Caco-2 (cell line): Measurements from ENCODE around the gene PARVB. TPM values are rescaled to one million over a fixed set of nuclear protein-coding genes. Genes with fewer than 3 reads are reported as not detected.

Experiments used
- BruUV-seq: library from RNA; stranded (reverse); fragments of 400-500 nt; replicated peaks from 2 replicates; lab custom pipeline; 2021; lab: Mats Ljungman, UMichigan
- CTCF ChIA-PET: fragments of 300-600 bp; sonication (Branson Sonifier 250); formaldehyde crosslinking; loops from one replicate; lab custom pipeline; 2022; ENCODE audit warnings: antibody characterized with exemption; lab: Charles Lee
- POLR2A ChIA-PET: fragments of 300-600 bp; sonication (Branson Sonifier 250); formaldehyde crosslinking; loops from one replicate; lab custom pipeline; 2022; ENCODE audit warnings: antibody characterized with exemption; lab: Charles Lee
- DNase-seq, 2 experiments: peaks; one replicate each; pipeline versions ENCODE4 v3.0.0 to v3.0.0-alpha.2; 2020 to 2022
- H3K27me3 ChIP-seq: replicated peaks from 2 replicates; pipeline ENCODE4 v1.6.0; 2011; ENCODE audit warnings: low read length; ENCODE audit not compliant: control insufficient read depth, insufficient read depth
- H3K36me3 ChIP-seq: 2 replicates; pipeline ENCODE4 v1.5.1; 2011; ENCODE audit warnings: low read length; ENCODE audit not compliant: control insufficient read depth, insufficient read depth
- H3K4me1 ChIP-seq: fragments of 250-450 bp; sonication (Bioruptor Pico); 2 replicates; pipeline ENCODE4 v1.5.1; 2020; ENCODE audit warnings: mild to moderate bottlenecking
- H3K4me3 ChIP-seq: 2 replicates; pipeline ENCODE4 v1.5.1; 2011; ENCODE audit warnings: low read depth, mild to moderate bottlenecking, control low read depth, low read length
- H3K9me3 ChIP-seq: fragments of 250-450 bp; sonication (Bioruptor Pico); 2 replicates; pipeline ENCODE4 v1.5.1; 2020; ENCODE audit warnings: mild to moderate bottlenecking, moderate library complexity
- H3K27ac Mint-ChIP-seq: one replicate; pipeline ENCODE4 v1.8.0; 2022; ENCODE audit warnings: mixed read lengths; ENCODE audit not compliant: unreplicated experiment
- H3K27me3 Mint-ChIP-seq: one replicate; pipeline ENCODE4 v1.8.0; 2022; ENCODE audit warnings: mixed read lengths; ENCODE audit not compliant: insufficient read depth, unreplicated experiment
- H3K36me3 Mint-ChIP-seq: one replicate; pipeline ENCODE4 v1.8.0; 2022; ENCODE audit warnings: mild to moderate bottlenecking, mixed read lengths; ENCODE audit not compliant: insufficient read depth, unreplicated experiment
- H3K4me1 Mint-ChIP-seq: one replicate; pipeline ENCODE4 v1.8.0; 2022; ENCODE audit warnings: low read depth, mixed read lengths; ENCODE audit not compliant: unreplicated experiment
- H3K4me3 Mint-ChIP-seq: one replicate; pipeline ENCODE4 v1.8.0; 2022; ENCODE audit warnings: mild to moderate bottlenecking, moderate library complexity, mixed read lengths; ENCODE audit not compliant: unreplicated experiment
- H3K9me3 Mint-ChIP-seq: one replicate; pipeline ENCODE4 v1.8.0; 2022; ENCODE audit warnings: mixed read lengths; ENCODE audit not compliant: unreplicated experiment
- intact Hi-C: fragments of 100-400 bp; cut with micrococcal nuclease; formaldehyde crosslinking; loops from one replicate; pipeline ENCODE4 v1.10.0; 2022; ENCODE audit not compliant: unreplicated experiment
- total RNA-seq: library from RNA; stranded (reverse); gene quantifications from 2 replicates; pipeline ENCODE4 v1.2.3, GENCODE V29; 2022
- TF ChIP-seq, protein P1 (sequence below), 2 experiments: fragments of 200-600 bp in 1 of 2; IDR thresholded peaks; 1 replicate in 1 of 2; 2 replicates in 1 of 2; pipeline versions ENCODE4 v1.5.1 to v1.8.0; 2011 to 2022; ENCODE audit warnings: antibody characterized with exemption in 1 of 2, control low read depth in 1 of 2, inconsistent platforms in 1 of 2, low read depth in 1 of 2, low read length in 1 of 2, mild to moderate bottlenecking in 1 of 2, moderate library complexity in 1 of 2; ENCODE audit not compliant: insufficient read depth in 1 of 2, severe bottlenecking in 1 of 2, unreplicated experiment in 1 of 2

The PARVB gene
- total RNA-seq, 1 experiment from 2014 or later, result 28.8 TPM

DNA sequence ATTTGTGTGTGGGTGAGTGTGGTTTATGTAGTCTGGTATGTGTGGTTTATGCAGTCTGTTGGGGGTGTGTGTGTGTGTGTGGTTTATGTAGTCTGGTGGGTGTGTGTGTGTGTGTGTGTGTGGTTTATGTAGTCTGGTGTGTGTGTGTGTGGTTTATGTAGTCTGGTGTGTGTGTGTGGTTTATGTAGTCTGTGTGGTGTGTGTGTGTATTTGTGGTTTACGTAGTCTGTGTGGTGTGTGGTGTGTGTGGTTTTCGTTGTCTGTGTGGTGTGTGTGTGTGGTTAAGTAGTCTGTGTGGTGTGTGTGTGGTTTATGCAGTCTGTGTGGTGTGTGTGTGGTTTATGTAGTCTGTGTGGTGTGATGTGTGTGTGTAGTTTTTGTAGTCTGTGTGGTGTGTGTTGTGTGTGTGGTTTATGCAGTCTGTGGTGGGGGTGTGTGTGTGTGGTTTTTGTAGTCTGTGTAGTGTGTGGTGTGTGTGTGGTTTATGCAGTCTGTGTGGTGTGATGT is 130.4 kb downstream of the PARVB start:
- CTCF ChIA-PET, result no interaction called here
- Histone ChIP-seq H3K4me3 (no peak overlapping the region), H3K4me1 (no peaks in the 10 kb centered on the region), H3K27me3 (no peaks in the 10 kb centered on the region), H3K9me3 (no peaks in the 10 kb centered on the region), H3K36me3 (no peaks in the 10 kb centered on the region)
- intact Hi-C loops, result no loop called here
- H3K4me1 Mint-ChIP-seq, result no peaks in the 10 kb centered on the region
- no peaks in the 10 kb centered on the region for H3K9me3 Mint-ChIP-seq
- TF ChIP-seq, protein P1, sequence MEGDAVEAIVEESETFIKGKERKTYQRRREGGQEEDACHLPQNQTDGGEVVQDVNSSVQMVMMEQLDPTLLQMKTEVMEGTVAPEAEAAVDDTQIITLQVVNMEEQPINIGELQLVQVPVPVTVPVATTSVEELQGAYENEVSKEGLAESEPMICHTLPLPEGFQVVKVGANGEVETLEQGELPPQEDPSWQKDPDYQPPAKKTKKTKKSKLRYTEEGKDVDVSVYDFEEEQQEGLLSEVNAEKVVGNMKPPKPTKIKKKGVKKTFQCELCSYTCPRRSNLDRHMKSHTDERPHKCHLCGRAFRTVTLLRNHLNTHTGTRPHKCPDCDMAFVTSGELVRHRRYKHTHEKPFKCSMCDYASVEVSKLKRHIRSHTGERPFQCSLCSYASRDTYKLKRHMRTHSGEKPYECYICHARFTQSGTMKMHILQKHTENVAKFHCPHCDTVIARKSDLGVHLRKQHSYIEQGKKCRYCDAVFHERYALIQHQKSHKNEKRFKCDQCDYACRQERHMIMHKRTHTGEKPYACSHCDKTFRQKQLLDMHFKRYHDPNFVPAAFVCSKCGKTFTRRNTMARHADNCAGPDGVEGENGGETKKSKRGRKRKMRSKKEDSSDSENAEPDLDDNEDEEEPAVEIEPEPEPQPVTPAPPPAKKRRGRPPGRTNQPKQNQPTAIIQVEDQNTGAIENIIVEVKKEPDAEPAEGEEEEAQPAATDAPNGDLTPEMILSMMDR (IDR thresholded peaks at IDR 0.05; ENCODE audit: insufficient read depth in 1 of 2, low read depth in 1 of 2, low read length in 1 of 2, severe bottlenecking in 1 of 2, unreplicated experiment in 1 of 2), result no peak
- POLR2A ChIA-PET, result no interaction called here
- no peak for DNase-seq
- no peak overlapping the region for H3K27ac Mint-ChIP-seq
- H3K4me3 Mint-ChIP-seq, result no peak overlapping the region
- H3K27me3 Mint-ChIP-seq, result no peaks in the 10 kb centered on the region
- BruUV-seq, result no TSS peak
- no peaks in the 10 kb centered on the region for H3K36me3 Mint-ChIP-seq

DNA sequence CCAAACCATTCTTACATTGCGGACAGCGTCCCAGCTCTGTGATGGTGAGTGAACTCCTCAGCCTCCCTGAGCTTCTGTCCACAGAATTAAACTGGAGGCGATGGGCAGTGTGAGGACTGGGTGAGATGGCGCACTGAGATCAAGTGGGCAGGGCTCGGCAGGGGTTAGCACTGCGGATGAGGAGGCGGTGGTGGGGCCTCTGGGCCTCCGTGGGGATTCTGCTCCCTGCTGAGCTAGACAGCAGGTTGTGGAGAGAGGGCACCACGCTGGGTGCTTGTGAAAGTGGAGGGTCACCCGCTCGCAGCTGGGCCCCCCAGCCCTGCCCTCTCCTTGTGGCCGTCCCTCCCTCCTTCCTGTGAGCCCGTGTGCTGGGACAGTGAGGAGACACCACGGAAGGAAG is 131.0 kb downstream of the PARVB start:
- POLR2A ChIA-PET, result no interaction called here
- TF ChIP-seq, protein P1 (IDR thresholded peaks at IDR 0.05; ENCODE audit: insufficient read depth in 1 of 2, low read depth in 1 of 2, low read length in 1 of 2, severe bottlenecking in 1 of 2, unreplicated experiment in 1 of 2), result no peak
- H3K9me3 ChIP-seq, result no peaks in the 10 kb centered on the region

DNA sequence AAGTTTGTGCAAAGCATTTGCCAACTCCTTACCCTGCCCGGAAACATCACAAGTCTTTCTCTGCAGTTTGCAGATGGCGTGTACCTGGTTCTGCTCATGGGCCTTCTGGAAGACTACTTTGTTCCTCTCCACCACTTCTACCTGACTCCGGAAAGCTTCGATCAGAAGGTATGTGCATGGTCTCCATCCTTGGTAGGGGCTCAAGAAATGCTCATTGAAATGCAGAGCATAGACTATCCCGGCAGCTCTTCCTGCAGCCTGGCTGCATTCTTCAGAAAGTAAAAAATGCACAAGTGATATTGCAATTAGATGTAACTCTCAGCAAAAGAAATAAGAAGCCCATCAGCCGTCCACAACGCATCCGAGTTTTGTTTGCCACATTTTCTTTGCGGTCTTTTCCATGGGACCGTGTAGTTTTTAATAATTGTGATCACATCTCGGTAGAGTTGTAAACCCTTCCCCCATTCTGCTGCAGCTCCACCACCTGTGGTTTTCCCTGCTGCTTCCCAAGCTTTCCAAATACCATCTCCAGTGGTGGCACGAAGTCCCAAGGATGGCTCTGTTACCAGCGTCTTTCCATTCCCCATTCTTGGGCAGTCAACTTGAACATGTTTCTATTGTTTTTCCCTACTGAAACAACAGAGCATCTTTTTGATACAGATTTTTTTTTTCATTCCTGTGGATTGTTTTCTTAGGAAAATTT is 134.0 kb downstream of the PARVB start:
- ChIA-PET POLR2A (no interaction called here), CTCF (no interaction called here)
- TF ChIP-seq, protein P1 (IDR thresholded peaks at IDR 0.05; ENCODE audit: insufficient read depth in 1 of 2, low read depth in 1 of 2, low read length in 1 of 2, severe bottlenecking in 1 of 2, unreplicated experiment in 1 of 2), result no peak
- Mint-ChIP-seq H3K27ac (no peak overlapping the region), H3K9me3 (no peaks in the 10 kb centered on the region), H3K36me3 (no peaks in the 10 kb centered on the region), H3K27me3 (no peaks in the 10 kb centered on the region), H3K4me3 (no peak overlapping the region), H3K4me1 (no peaks in the 10 kb centered on the region)
- Histone ChIP-seq H3K9me3 (no peaks in the 10 kb centered on the region), H3K27me3 (no peaks in the 10 kb centered on the region), H3K4me3 (no peak overlapping the region), H3K36me3 (no peaks in the 10 kb centered on the region), H3K4me1 (no peaks in the 10 kb centered on the region)
- no peak for DNase-seq
- no TSS peak for BruUV-seq
- intact Hi-C loops, result no loop called here

More for the DNA sequence above, 131.0 kb downstream of the PARVB start:
- H3K36me3 ChIP-seq, result no peaks in the 10 kb centered on the region
- no peaks in the 10 kb centered on the region for H3K9me3 Mint-ChIP-seq
- CTCF ChIA-PET, result no interaction called here
- H3K27me3 Mint-ChIP-seq, result no peaks in the 10 kb centered on the region
- H3K4me3 Mint-ChIP-seq, result no peak overlapping the region
- no peaks in the 10 kb centered on the region for H3K4me1 ChIP-seq
- DNase-seq, result no peak
- no peak overlapping the region for H3K4me3 ChIP-seq
- no peak overlapping the region for H3K27ac Mint-ChIP-seq
- intact Hi-C loops, result no loop called here
- BruUV-seq, result no TSS peak
- H3K36me3 Mint-ChIP-seq, result no peaks in the 10 kb centered on the region
- H3K27me3 ChIP-seq, result no peaks in the 10 kb centered on the region
- no peaks in the 10 kb centered on the region for H3K4me1 Mint-ChIP-seq
